Stromal cell of bone marrow (primary cell): ENCODE measurements around the gene MCHR2.
A peak's percentile ranks its signal among the peaks of the same experiment; 100 is the strongest.
"Not testable (repeated sequence)": the region's sequence is repeated elsewhere in the genome, so short reads cannot be mapped to it uniquely, and the experiment has no call there.

ENCODE experiments used
- DNase-seq: peaks from one replicate; pipeline ENCODE4 v3.0.0-alpha.2; 2012; ENCODE audit warnings: low read depth

MCHR2 gene, protein sequence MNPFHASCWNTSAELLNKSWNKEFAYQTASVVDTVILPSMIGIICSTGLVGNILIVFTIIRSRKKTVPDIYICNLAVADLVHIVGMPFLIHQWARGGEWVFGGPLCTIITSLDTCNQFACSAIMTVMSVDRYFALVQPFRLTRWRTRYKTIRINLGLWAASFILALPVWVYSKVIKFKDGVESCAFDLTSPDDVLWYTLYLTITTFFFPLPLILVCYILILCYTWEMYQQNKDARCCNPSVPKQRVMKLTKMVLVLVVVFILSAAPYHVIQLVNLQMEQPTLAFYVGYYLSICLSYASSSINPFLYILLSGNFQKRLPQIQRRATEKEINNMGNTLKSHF

GRCh38 chr6:99993533-99994251 lies at the start of gene MCHR2:
MCHR2 (minus strand) TSS chr6:99994223; CDS start chr6:99956147, 38,076 bp downstream.
- no peak for DNase-seq

DNA sequence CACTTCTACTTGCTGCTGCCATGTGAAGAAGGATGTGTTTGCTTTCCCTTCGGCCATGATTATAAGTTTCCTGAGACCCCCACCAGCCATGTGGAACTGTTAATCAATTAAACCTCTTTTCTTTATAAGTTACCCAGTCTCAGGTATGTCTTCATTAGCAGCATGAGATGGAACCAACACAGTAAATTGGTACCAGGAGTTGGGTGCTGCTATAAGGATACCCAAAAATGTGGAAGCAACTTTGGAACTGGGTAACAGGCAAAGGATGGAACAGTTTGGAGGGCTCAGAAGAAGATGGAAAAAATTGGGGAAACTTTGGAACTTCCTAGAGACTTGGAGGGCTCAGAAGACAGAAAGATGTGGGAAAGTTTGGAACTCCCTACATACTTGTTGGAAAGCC lies 44.5 kb upstream of the MCHR2 start:
- DNase-seq: not testable (repeated sequence)

- peak; percentile 3 for DNase-seq
Measured at GRCh38 chr6:100035873-100036653, 42.0 kb upstream of the MCHR2 start.

- DNase-seq: no peak
Measured at GRCh38 chr6:100023798-100024197, 29.8 kb upstream of the MCHR2 start.

DNA sequence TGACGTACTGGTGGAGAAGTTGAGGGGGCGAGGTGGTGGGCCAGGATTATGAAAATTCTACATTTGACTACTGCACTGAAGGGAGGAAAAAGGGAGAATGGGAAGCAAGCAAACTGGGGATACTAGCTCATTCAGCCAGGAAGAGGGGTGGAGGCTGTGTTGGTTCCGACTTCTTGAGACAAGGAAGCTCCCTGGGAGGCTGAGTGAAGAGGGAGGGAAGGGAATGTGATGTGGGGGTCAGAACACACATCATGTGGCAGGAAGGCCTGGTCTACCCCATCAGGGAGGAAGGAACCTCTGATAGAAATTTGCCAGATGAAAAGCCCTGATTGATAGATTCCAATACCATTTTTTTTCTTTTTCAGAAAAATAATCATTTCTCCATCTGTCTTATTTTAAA lies 28.8 kb upstream of the MCHR2 start:
- no peak for DNase-seq

DNA sequence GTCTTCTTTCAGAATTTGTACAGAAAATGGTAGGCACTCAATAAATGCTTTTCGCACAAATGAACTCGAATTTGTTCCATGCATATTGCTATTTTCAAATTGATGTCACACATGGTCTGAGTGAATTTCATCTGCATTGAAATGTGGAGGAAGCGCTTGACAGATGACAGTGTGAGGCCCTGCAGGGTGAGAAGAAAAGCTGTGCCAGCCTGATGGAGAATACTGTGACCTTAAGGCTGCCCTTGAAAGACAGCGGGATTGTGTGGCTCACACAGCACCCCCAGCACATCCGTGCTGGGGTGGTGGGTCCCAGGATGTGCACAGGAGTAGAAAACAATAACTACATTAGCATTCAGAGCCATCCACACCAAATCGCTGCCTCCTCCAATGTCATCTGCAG lies 14.8 kb upstream of the MCHR2 start:
- no peak for DNase-seq

DNA sequence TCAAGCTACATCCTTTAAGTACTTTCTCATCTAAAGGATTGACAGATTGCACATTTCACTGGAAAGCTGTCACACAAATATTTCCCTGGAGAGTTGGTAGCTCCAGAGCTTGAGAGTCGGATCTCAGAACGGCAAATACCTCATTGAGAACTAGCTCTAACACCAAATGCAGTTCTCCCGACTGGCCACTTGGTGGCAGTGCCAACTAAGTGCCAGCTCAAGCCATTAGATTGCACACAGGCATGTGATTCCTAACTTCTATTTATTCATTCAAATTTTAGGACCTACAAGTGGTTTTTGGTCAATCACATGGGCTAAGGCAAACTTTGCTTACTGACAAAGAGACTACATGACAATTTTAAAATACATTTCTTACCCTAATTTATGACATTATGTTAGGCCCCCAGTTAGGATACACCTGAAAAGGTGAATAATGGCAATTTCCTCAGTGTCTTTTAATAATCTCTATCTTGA lies 7.9 kb upstream of the MCHR2 start:
- peak; percentile 38 for DNase-seq

DNA sequence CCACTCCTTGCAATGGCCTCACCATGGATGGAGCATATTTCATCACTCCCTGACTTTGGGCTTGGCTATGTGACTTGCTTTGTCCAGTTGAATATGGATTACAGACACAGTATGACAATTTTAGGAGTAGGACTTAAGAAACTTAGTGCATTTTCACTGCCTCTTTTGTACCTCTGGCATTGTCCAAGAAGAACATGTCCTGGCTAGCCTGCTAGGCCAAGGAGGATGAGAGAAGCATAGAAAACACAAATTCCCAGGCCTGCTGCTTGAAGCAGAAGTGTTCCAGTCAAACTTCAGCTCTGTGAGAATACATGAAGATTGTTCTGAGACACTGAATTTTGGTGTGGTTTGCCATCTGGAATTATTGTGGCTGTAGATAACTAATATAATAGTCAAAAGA lies 3.1 kb upstream of the MCHR2 start:
- DNase-seq: no peak

- DNase-seq: no peak
Measured at GRCh38 chr6:99995916-99996315, 1.9 kb upstream of the MCHR2 start.

- DNase-seq: no peak
Measured at GRCh38 chr6:99993146-99993532, 884 bp downstream of the MCHR2 start.

- no peak for DNase-seq
Measured at GRCh38 chr6:99991955-99992354, 2.1 kb downstream of the MCHR2 start.

DNA sequence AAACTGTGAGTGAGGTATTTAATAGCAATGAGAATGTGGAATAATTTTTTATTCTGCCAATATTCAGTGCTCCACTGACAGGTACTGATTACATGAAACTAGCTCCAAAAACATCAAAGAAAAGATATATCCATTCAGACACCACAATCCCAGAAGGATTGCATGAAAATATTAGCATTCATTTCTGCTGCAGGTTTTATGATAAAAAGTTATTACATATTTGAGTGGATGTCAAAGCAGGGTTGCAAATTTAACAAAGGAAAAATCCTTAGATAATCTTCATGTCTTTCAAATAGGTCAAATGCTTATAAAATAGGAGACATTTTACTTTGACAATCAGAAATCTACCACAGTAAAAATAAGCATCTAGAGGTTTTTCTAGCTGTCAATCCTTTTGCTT lies 13.3 kb downstream of the MCHR2 start:
- no peak for DNase-seq

GRCh38 chr6:99979953-99980352 lies 14.1 kb downstream of the MCHR2 start:
- DNase-seq: no peak

GRCh38 chr6:99967052-99967451 lies 27.0 kb downstream of the MCHR2 start:
- DNase-seq: no peak

- no peak for DNase-seq
Measured at GRCh38 chr6:99960027-99960426, 34.0 kb downstream of the MCHR2 start.

- DNase-seq: no peak
Measured at GRCh38 chr6:99951016-99951805, 42.8 kb downstream of the MCHR2 start.

DNA sequence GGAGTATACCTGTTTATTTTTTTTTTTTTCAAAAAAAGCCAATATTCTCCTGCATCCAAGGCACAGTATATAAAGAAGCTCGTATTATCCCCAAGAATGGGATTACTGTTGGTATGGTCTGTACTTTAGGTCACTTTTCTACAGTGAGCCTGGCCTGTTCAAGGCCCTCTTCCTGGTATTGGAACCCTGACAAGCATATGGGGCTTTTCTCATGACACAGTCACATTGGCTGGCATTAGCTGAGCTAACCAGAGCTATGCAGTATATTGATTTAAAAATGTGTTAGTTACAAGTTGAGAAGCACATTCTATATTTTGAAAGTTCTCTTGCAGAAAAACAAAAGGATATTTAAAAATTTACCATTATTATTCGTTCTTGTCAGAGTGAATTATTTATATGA lies 48.0 kb downstream of the MCHR2 start:
- DNase-seq: no peak

- DNase-seq: no peak
Measured at GRCh38 chr6:99943846-99944245, 50.2 kb downstream of the MCHR2 start.

GRCh38 chr6:99940582-99940981 lies 53.4 kb downstream of the MCHR2 start:
- no peak for DNase-seq

DNA sequence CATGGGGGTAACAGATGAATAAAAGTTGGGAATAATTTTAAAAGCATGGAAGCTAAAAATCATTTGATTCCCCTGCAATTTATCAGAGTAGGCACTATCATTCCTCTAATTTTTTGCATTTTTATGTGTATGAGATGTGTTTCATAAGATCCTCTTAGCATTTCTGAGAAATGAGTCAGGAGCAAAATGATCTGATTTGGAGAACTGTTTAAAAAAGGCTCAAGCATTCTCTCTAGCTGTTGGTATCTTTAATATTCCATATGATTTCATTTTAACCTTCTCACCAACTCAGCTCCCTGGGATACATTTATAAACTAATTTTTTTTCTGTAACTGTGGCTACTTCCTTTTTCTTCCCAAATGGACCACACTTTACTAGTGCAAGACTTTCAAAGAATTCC lies 60.9 kb downstream of the MCHR2 start:
- DNase-seq: peak; percentile 26

GRCh38 chr6:99912657-99913056 lies 81.4 kb downstream of the MCHR2 start:
- no peak for DNase-seq
